BLaER1 treated with 17β-estradiol and CSF1 and Interleukin-3, amounts not matched to agents 10 nM and 100 nM (cell line): ENCODE results near the gene CFHR2.
"Not testable (repeated sequence)": the region's sequence is repeated elsewhere in the genome, so short reads cannot be mapped to it uniquely, and the experiment has no call there.

Experiments
- H3K27ac ChIP-seq, 11 experiments: shearing (Covaris generic); formaldehyde crosslinking; 2 replicates each; pipeline ENCODE4 v1.8.1; 2022
- H3K27me3 ChIP-seq, 11 experiments: shearing (Covaris generic); formaldehyde crosslinking; 2 replicates each; pipeline ENCODE4 v1.8.1; 2022
- H3K36me3 ChIP-seq, 11 experiments: shearing (Covaris generic); formaldehyde crosslinking; 2 replicates each; pipeline ENCODE4 v1.8.1; 2022
- H3K4me1 ChIP-seq, 10 experiments: shearing (Covaris generic); formaldehyde crosslinking; 2 replicates each; pipeline ENCODE4 v1.8.1; 2022
- H3K4me2 ChIP-seq, 11 experiments: shearing (Covaris generic); formaldehyde crosslinking; 2 replicates each; pipeline ENCODE4 v1.8.1; 2022
- H3K4me3 ChIP-seq, 10 experiments: shearing (Covaris generic); formaldehyde crosslinking; 2 replicates each; pipeline ENCODE4 v1.8.1; 2022
- H3K9ac ChIP-seq, 11 experiments: shearing (Covaris generic); formaldehyde crosslinking; 2 replicates each; pipeline ENCODE4 v1.8.1; 2022
- H3K9me3 ChIP-seq, 11 experiments: shearing (Covaris generic); formaldehyde crosslinking; replicated peaks in 1 of 11; 2 replicates each; pipeline ENCODE4 v1.8.1; 2022
- H4K20me1 ChIP-seq, 11 experiments: shearing (Covaris generic); formaldehyde crosslinking; 2 replicates each; pipeline ENCODE4 v1.8.1; 2022
- Cebpa-rat ChIP-seq, 11 experiments: shearing (Covaris generic); IDR thresholded peaks; 2 replicates each; pipeline ENCODE4 v1.8.1; 2022

Gene CFHR2

DNA sequence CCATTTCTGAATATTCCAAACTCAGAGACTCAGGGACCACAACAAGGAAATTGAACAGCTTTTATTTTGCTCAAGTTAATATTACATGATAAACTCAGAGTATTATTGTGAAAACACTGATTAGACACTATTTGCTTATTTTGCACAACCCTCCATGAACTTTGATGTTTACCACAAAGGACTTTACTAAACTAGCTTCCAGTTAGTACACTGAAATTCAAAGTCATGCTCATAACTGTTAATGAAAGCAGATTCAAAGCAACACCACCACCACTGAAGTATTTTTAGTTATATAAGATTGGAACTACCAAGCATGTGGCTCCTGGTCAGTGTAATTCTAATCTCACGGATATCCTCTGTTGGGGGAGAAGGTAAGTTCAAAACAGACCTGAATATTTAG lies at the start of gene CFHR2:
TSS of gene CFHR2 (plus strand) at position 171 of the 400 bp plus-strand sequence. CDS start at position 314, 143 bp downstream.
- H3K9ac ChIP-seq, H3K4me3 ChIP-seq, H3K4me1 ChIP-seq, H3K9me3 ChIP-seq, H3K4me2 ChIP-seq, H4K20me1 ChIP-seq, H3K27me3 ChIP-seq, H3K36me3 ChIP-seq, H3K27ac ChIP-seq: not testable (repeated sequence)

DNA sequence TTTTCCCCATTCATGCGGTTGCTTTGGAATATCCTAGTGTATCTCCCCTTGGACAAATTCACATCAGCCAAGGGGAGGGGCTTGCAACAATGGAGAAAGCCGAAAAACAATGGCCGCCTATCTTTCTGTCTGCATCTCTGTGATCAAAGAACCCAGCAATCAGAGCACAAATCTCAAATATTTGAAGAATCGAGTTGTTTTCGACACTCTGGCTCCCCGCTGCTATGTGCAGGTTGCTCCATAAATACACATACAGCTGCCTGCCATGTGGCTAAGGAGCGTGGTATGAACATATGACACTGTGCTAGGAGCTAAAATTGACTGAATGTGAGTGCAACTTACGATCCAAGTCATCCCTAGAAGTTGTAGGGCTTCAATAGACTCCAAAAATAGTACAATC lies 47.2 kb upstream of the CFHR2 start:
- no peaks in the 10 kb centered on the region for H4K20me1 ChIP-seq
- no peaks in the 10 kb centered on the region for H3K4me1 ChIP-seq
- H3K4me2 ChIP-seq = no peak overlapping the region
- H3K9ac ChIP-seq = no peak overlapping the region
- no peak overlapping the region for H3K27ac ChIP-seq
- H3K27me3 ChIP-seq = no peaks in the 10 kb centered on the region
- no peak for TF ChIP-seq Cebpa-rat (IDR thresholded peaks at IDR 0.05)
- H3K9me3 ChIP-seq = no peaks in the 10 kb centered on the region
- no peaks in the 10 kb centered on the region for H3K36me3 ChIP-seq
- no peak overlapping the region for H3K4me3 ChIP-seq

DNA sequence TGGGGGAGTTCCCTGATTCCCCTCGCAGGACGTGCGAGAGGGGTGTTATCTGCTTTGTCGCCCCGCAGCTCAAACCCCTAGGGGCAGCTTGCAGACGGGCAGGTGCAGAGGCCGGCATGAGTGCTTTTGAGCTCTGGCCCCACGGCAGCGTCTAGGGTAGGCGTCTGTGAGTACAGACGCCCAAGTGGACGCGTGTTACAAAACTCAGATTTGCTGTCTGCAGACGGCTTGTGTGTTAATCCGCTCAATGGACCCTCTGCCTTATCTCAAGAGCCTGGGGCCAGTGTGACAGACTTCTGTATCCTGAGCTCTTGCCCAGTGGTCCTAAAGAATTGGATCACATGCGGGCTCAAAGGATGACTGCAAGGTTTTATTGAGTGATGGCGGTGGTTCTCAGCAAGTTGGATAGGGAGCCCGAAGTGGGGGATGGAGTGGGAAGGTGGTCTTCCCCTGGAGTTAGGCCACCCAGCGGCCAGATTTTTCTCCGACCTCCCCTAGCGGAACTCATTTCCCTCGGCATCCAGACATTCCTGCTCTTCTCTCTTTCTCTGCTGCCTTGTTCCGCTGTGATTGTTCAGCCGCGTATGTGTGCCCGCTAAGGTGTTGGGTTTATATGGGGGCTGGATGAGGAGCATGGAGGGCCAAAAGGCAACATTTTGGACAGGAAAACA lies 46.2 kb upstream of the CFHR2 start:
- Histone ChIP-seq H3K4me2 (no peak overlapping the region), H3K9ac (no peak overlapping the region), H3K27me3 (no peaks in the 10 kb centered on the region), H3K4me3 (no peak overlapping the region), H4K20me1 (no peaks in the 10 kb centered on the region), H3K4me1 (no peaks in the 10 kb centered on the region), H3K9me3 (no peaks in the 10 kb centered on the region), H3K36me3 (no peaks in the 10 kb centered on the region), H3K27ac (no peak overlapping the region)
- no peak for TF ChIP-seq Cebpa-rat (IDR thresholded peaks at IDR 0.05)

DNA sequence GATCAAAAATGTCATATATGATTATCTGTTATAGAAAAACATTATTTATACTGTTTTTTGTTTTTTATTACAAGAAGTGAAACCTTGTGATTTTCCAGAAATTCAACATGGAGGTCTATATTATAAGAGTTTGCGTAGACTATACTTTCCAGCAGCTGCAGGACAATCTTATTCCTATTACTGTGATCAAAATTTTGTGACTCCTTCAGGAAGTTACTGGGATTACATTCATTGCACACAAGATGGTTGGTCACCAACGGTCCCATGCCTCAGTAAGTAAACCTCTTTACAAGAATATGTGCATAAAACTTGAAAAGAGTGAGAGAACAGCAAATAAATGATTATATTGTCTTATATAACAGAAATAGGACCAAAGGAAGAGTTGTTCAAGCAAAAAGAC lies 41.2 kb upstream of the CFHR2 start:
- no peaks in the 10 kb centered on the region for H3K9me3 ChIP-seq
- no peak for TF ChIP-seq Cebpa-rat (IDR thresholded peaks at IDR 0.05)
- no peak overlapping the region for H3K4me3 ChIP-seq
- H3K36me3 ChIP-seq = no peaks in the 10 kb centered on the region
- H3K4me2 ChIP-seq = no peak overlapping the region
- no peaks in the 10 kb centered on the region for H3K4me1 ChIP-seq
- H3K27me3 ChIP-seq = no peaks in the 10 kb centered on the region
- H3K9ac ChIP-seq = no peak overlapping the region
- H4K20me1 ChIP-seq = no peaks in the 10 kb centered on the region
- no peak overlapping the region for H3K27ac ChIP-seq

DNA sequence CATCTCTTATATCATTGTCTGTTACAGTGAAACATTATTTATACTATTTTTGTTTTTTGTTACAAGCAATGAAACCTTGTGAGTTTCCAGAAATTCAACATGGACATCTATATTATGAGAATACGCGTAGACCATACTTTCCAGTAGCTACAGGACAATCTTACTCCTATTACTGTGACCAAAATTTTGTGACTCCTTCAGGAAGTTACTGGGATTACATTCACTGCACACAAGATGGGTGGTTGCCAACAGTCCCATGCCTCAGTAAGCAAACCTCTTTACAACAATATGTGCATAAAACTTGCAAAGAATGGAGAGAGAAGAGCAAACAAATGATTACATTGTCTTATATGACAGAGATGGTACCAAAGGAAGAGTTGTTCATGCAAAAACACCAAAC lies 33.3 kb upstream of the CFHR2 start:
- H3K27ac ChIP-seq = no peak overlapping the region

DNA sequence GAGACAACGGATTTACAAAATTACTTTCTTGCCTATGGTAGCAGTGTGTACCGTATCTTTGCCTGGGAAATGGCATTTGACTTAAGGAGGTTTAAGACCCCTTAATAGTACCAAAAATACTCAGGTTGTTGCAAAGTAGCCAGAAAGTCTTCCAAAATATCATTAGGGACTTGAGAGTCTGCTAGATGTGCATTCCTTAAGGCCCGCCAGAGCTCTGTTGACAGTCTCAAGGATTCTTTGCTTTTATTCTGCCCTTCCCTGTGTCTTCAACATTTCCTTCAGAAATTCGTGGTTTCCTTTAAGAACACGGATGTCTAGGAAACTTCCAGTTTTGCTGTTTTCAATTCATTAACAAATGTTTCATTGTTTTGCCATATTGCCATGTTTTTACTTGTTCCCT lies 31.3 kb upstream of the CFHR2 start:
- H3K27ac ChIP-seq, H3K4me1 ChIP-seq, H3K4me2 ChIP-seq, H3K9ac ChIP-seq, H3K27me3 ChIP-seq, H3K36me3 ChIP-seq, H3K9me3 ChIP-seq, H3K4me3 ChIP-seq, H4K20me1 ChIP-seq: not testable (repeated sequence)

More for the DNA sequence above, 33.3 kb upstream of the CFHR2 start:
- TF ChIP-seq Cebpa-rat (IDR thresholded peaks at IDR 0.05) = no peak
- Histone ChIP-seq H3K27me3 (no peaks in the 10 kb centered on the region), H3K4me2 (no peak overlapping the region), H3K9me3 (no peaks in the 10 kb centered on the region), H3K4me3 (no peak overlapping the region), H4K20me1 (no peaks in the 10 kb centered on the region), H3K4me1 (no peaks in the 10 kb centered on the region), H3K36me3 (no peaks in the 10 kb centered on the region), H3K9ac (no peak overlapping the region)

DNA sequence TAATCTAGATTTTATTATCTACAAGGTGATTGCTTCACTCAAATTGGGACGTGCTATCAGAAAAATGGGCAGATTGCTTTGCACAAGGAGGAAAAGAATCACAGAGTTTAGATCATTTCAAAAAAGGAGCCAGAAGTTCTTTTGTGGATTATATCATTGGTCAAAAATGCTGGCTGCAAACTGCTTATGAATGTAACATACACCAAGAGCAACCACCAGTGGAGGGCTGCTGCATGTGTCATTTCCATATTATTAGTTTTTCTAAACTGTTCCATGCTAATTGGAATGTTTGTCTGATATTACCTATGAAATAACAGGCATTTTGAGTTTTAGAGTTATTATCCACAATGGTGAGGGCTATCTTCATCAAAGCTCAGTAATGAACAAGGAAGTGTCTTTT lies 16.7 kb upstream of the CFHR2 start:
- H4K20me1 ChIP-seq, H3K9ac ChIP-seq, H3K9me3 ChIP-seq, H3K36me3 ChIP-seq, H3K27me3 ChIP-seq, H3K4me2 ChIP-seq, H3K27ac ChIP-seq, H3K4me1 ChIP-seq, H3K4me3 ChIP-seq: not testable (repeated sequence)

DNA sequence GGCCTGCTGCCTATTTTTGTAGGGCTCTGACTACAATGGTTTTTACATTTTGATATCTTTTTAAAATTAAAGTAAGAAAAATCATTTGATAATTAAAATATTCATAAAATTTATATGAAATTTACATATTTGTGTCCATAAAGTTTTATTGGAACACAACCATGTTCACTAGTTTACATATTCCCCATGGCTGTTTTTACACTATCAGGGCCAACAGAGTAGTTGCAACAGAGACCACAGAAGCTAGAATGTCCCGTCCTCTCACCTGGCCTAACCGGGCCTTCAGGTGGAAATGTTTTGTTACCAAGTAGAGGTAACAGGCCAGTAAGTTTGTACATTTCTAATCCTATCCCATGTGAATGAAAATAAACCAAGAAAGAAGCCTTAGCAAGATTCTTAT lies 10.7 kb upstream of the CFHR2 start:
- not testable (repeated sequence) for H4K20me1 ChIP-seq, H3K9me3 ChIP-seq, H3K4me3 ChIP-seq, H3K27me3 ChIP-seq, H3K4me1 ChIP-seq, H3K36me3 ChIP-seq, H3K4me2 ChIP-seq, H3K27ac ChIP-seq, H3K9ac ChIP-seq

DNA sequence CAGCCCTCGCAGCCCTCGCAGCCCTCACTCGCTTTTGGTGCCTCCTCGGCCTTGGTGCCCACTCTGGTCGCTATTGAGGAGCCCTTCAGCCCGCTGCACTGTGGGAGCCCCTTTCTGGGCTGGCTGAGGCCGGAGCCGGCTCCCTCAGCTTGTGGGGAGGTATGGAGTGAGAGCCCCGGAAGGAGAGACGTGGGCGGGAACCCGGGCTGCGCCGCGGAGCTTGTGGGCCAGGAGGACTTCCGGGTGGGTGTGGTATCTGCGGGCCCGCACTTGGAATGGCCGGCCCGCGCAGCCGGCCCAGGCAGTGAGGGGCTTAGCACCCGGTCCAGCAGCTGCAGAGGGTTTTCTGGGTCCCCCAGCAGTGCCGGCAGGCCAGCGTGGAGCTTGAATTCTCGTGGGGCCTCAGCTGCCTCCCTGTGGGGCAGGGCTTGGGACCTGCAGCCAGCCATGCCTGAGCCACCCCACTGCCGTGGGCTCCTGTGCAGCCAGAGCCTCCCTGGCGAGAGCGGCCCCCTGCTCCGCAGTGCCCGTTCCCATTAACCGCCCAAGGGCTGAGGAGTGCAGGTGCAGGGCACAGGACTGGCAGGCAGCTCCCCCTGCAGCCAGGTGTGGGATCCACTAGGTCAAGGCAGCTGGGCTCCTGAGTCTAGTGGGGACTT lies 9.9 kb upstream of the CFHR2 start:
- H3K36me3 ChIP-seq = no peaks in the 10 kb centered on the region
- no peak for TF ChIP-seq Cebpa-rat (IDR thresholded peaks at IDR 0.05)
- H3K27ac ChIP-seq = no peak overlapping the region
- H3K4me3 ChIP-seq = no peak overlapping the region
- no peak overlapping the region for H3K9ac ChIP-seq
- H3K4me1 ChIP-seq = no peaks in the 10 kb centered on the region
- no peaks in the 10 kb centered on the region for H3K9me3 ChIP-seq
- H3K4me2 ChIP-seq = no peak overlapping the region
- no peaks in the 10 kb centered on the region for H3K27me3 ChIP-seq
- no peaks in the 10 kb centered on the region for H4K20me1 ChIP-seq

DNA sequence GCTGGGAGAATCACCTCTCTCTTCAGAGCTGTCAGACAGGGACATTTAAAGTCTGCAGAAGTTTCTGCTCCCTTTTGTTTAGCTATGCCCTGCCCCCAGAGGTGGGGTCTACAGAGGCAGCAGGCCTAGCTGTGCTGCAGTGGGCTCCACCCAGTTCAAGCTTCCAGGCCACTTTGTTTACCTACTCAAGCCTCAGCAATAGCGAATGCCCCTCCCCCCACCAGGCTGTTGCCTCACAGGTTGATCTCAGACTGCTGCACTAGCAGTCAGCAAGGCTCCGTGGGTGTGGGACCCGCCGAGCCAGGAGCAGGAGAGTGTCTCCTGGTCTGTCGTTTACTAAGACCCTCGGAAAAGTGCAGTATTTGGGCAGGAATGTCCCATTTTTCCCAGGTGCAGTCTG lies 2.1 kb upstream of the CFHR2 start:
- not testable (repeated sequence) for H3K9me3 ChIP-seq, H3K4me3 ChIP-seq, H3K4me1 ChIP-seq, H4K20me1 ChIP-seq, H3K4me2 ChIP-seq, H3K36me3 ChIP-seq, H3K9ac ChIP-seq, H3K27ac ChIP-seq, H3K27me3 ChIP-seq
